ENCODE data around the gene MSGN1. TPM values are rescaled to one million over a fixed set of nuclear protein-coding genes. Genes with fewer than 3 reads are reported as not detected.

MSGN1 gene
- total RNA-seq, 1 experiment from 2014 or later, result not detected

DNA sequence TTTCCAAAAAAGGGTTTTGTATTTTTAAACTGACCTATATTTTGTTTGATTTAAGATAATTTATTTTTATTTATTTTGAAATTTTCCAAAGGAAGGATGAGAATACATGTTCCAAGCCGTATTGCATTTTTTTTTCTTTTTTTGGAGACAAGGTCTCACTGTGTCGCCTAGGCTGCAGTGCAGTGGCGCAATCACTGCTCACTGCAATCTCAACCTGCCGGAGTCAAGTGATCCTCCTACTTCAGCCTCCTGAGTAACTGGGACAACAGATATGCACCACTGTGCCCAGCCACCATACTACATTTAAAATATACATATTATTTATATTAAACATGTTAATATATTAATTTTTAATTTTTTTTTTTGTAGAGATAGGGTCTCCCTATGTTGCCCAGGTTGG lies 47.4 kb upstream of the MSGN1 start:
- Histone ChIP-seq H3T11ph (ENCODE audit: low read length) (no peak overlapping the region), H2BK15ac (ENCODE audit: low read depth, low read length) (no peak overlapping the region), H4K91ac (ENCODE audit: insufficient read length, low read depth, low read length) (no peak overlapping the region), H3K4me1 (ENCODE audit: insufficient read depth, low read length) (no peaks in the 10 kb centered on the region), H2BK120ac (ENCODE audit: low read depth, low read length, poor library complexity, severe bottlenecking) (no peak overlapping the region), H3K9ac (ENCODE audit: extremely low read depth, insufficient read length, low read length) (no peak overlapping the region), H3K4me2 (ENCODE audit: insufficient read depth, insufficient read length, low read length) (no peak overlapping the region), H3K27me3 (ENCODE audit: insufficient read depth, low read length) (no peaks in the 10 kb centered on the region), H2BK5ac (ENCODE audit: insufficient read length, low read length) (no peak overlapping the region), H3K14ac (ENCODE audit: insufficient read depth, low read length) (no peak overlapping the region), H3K27ac (ENCODE audit: insufficient read length, low read depth, low read length) (no peak overlapping the region), H4K8ac (replicated peaks; ENCODE audit: insufficient read length, low read depth, low read length) (no peak overlapping the region), H2AK5ac (ENCODE audit: insufficient read length, low read length) (no peak overlapping the region), H2AFZ (ENCODE audit: low read length) (no peak overlapping the region), H3K9me3 (ENCODE audit: control insufficient read depth, low read depth, low read length) (no peaks in the 10 kb centered on the region), H2BK20ac (ENCODE audit: low read depth, low read length, poor library complexity, severe bottlenecking) (no peak overlapping the region), H3K79me2 (ENCODE audit: insufficient read depth, low read length) (no peaks in the 10 kb centered on the region), H3K18ac (ENCODE audit: insufficient read length, low read depth, low read length) (no peak overlapping the region), H3K4ac (ENCODE audit: low read depth, low read length) (no peak overlapping the region), H4K5ac (ENCODE audit: insufficient read length, low read depth, low read length) (no peak overlapping the region), H3K79me1 (ENCODE audit: insufficient read depth, low read depth, low read length, poor library complexity, severe bottlenecking) (no peaks in the 10 kb centered on the region), H3K23ac (ENCODE audit: insufficient read length, low read depth, low read length) (no peak overlapping the region), H3K56ac (ENCODE audit: insufficient read length, low read depth, low read length) (no peak overlapping the region), H2BK12ac (ENCODE audit: insufficient read length, low read depth, low read length) (no peak overlapping the region), H4K20me1 (ENCODE audit: control insufficient read depth, insufficient read depth, insufficient read length) (no peaks in the 10 kb centered on the region), H3K23me2 (ENCODE audit: insufficient read length, low read depth, low read length, poor library complexity, severe bottlenecking) (no peaks in the 10 kb centered on the region)
- no peak overlapping the region for H3K27ac Mint-ChIP-seq
- WGBS (ENCODE audit: extremely low coverage, insufficient read length, low lambda C conversion rate), result no CpG with 5 or more reads among the region's 4 CpGs
- H3K4me1 Mint-ChIP-seq, result no peaks in the 10 kb centered on the region
- TF ChIP-seq CTCF (conservative IDR thresholded peaks at IDR 0.05), result no peak
- no peak for DNase-seq
- no peaks in the 10 kb centered on the region for H3K9me3 Mint-ChIP-seq
- H3K36me3 Mint-ChIP-seq (ENCODE audit: insufficient read depth in 1 of 3, low read depth in 3 of 3), result peaks cover 3 to 41% (median 26%) of the 10 kb centered on the region in 3 experiments; a peak in 5 of 7 replicates
- no peak overlapping the region for H3K4me3 Mint-ChIP-seq
- H3K27me3 Mint-ChIP-seq (ENCODE audit: low read depth), result no peaks in the 10 kb centered on the region

All from H9 (cell line).